ENCODE measurements around the gene FASLG.

DNA sequence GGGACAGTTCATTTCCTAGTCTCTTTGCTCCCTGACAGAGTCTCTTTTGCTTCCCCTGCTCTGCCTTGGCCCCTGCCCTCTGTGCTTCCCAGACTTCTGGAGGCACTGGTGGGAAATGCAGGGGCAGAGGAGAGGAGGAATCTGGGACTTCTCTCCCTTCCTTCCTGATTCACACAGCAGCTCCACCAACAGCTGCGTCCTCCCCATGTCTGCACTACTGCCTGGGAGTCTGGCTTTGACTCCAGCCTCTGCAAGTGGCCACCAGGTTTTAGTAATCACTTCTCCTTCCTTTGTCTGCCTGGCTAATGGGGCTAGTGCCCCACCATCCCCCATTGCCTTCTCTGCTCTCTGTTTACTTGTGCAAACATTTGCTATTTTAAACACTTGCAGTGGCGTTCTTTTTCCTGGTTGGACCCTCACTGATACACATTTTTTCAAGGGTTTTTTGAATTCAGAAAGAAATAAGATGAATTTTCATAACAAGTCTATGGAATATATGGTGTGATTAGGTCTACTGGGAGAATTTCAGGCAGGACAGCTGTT, 21.9 kb downstream of the FASLG start:
- TF ChIP-seq, protein P1, sequence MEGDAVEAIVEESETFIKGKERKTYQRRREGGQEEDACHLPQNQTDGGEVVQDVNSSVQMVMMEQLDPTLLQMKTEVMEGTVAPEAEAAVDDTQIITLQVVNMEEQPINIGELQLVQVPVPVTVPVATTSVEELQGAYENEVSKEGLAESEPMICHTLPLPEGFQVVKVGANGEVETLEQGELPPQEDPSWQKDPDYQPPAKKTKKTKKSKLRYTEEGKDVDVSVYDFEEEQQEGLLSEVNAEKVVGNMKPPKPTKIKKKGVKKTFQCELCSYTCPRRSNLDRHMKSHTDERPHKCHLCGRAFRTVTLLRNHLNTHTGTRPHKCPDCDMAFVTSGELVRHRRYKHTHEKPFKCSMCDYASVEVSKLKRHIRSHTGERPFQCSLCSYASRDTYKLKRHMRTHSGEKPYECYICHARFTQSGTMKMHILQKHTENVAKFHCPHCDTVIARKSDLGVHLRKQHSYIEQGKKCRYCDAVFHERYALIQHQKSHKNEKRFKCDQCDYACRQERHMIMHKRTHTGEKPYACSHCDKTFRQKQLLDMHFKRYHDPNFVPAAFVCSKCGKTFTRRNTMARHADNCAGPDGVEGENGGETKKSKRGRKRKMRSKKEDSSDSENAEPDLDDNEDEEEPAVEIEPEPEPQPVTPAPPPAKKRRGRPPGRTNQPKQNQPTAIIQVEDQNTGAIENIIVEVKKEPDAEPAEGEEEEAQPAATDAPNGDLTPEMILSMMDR (IDR thresholded peaks at IDR 0.05) = no peak
- TF ChIP-seq POLR2A (IDR thresholded peaks at IDR 0.05) = no peak
